Measurements from ENCODE around the gene LZIC. TPM values are rescaled to one million over a fixed set of nuclear protein-coding genes. Genes with fewer than 3 reads are reported as not detected.

Gene LZIC
- total and polyA plus RNA-seq, 2 of the 13 experiments (the other 11 are each of a cell fraction or from before 2014, with no cell fraction given) = 25.2 to 71.8 TPM

DNA sequence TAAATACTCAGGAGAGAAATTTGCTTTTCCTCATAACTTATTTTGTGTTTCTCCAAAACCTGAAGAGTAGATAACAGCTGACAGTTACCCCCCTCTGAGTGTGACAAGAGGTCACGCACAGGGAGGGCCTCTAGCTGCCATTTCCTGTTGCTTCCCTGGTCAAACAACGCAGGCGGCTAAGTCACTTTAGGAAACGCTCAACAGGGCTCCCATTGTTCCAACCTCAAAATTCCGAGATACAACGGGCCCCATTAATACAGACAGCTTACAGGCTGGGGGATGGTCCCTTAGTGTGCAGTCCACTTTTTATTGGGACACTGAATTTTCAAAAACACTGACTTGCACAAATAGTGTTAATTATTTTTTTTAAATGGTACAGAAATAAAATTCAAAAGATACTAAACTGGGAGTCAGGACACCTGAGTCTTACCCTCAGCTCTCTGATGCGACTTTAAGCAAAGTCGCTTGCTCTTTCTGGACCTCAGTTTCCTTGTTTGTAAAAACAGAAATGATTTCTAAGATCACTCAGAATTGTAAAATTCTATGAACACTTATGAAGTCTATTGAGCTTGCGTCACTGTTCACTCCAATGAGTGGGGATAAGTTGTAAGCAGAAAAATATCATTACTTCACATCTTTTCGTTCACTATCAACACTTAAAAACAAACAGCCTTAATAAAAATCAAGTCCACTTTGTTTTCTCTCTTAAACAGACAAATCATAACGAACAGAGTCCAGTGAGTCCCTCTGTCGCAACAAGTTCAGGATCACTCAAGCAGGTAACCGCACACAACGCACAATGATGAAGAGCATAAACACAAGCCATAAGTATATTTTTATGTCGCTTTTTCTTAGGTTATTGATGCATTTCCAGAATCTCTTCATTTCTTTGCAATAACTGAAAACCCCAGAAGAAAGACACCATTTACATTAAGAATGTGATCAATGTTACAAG is 13.5 kb downstream of the LZIC start (continued):
- peak; percentile 73 for TF ChIP-seq RERE (CRISPR knock-in tag; IDR thresholded peaks at IDR 0.05; ENCODE audit: low read depth)
- 0 out of 2 replicates have a peak, but pooled peaks have one; percentile 6 for TF ChIP-seq MAFF (IDR thresholded peaks at IDR 0.05; ENCODE audit: low read depth, low read length)
- TF ChIP-seq ZSCAN5A (CRISPR knock-in tag; IDR thresholded peaks at IDR 0.05; ENCODE audit: borderline replicate concordance) = no peak
- no peak for TF ChIP-seq ZNF224 (CRISPR knock-in tag; IDR thresholded peaks at IDR 0.05)
- TF ChIP-seq BRCA1 (CRISPR knock-in tag; IDR thresholded peaks at IDR 0.05) = 0 out of 2 replicates have a peak, but pooled peaks have one; percentile 70
- peak; percentile 87; the same call in 1 of the 2 replicates for TF ChIP-seq MEIS1 (CRISPR knock-in tag; IDR thresholded peaks at IDR 0.05; ENCODE audit: borderline replicate concordance)
- peak; percentile 66 for TF ChIP-seq MED8 (CRISPR knock-in tag; IDR thresholded peaks at IDR 0.05; ENCODE audit: insufficient replicate concordance)
- TF ChIP-seq, protein P1, sequence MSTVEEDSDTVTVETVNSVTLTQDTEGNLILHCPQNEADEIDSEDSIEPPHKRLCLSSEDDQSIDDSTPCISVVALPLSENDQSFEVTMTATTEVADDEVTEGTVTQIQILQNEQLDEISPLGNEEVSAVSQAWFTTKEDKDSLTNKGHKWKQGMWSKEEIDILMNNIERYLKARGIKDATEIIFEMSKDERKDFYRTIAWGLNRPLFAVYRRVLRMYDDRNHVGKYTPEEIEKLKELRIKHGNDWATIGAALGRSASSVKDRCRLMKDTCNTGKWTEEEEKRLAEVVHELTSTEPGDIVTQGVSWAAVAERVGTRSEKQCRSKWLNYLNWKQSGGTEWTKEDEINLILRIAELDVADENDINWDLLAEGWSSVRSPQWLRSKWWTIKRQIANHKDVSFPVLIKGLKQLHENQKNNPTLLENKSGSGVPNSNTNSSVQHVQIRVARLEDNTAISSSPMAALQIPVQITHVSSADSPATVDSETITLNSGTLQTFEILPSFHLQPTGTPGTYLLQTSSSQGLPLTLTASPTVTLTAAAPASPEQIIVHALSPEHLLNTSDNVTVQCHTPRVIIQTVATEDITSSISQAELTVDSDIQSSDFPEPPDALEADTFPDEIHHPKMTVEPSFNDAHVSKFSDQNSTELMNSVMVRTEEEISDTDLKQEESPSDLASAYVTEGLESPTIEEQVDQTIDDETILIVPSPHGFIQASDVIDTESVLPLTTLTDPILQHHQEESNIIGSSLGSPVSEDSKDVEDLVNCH (CRISPR knock-in tag; IDR thresholded peaks at IDR 0.05) = no peak
- TF ChIP-seq ZNF335 (CRISPR knock-in tag; IDR thresholded peaks at IDR 0.05) = no peak
- TF ChIP-seq, protein P2, sequence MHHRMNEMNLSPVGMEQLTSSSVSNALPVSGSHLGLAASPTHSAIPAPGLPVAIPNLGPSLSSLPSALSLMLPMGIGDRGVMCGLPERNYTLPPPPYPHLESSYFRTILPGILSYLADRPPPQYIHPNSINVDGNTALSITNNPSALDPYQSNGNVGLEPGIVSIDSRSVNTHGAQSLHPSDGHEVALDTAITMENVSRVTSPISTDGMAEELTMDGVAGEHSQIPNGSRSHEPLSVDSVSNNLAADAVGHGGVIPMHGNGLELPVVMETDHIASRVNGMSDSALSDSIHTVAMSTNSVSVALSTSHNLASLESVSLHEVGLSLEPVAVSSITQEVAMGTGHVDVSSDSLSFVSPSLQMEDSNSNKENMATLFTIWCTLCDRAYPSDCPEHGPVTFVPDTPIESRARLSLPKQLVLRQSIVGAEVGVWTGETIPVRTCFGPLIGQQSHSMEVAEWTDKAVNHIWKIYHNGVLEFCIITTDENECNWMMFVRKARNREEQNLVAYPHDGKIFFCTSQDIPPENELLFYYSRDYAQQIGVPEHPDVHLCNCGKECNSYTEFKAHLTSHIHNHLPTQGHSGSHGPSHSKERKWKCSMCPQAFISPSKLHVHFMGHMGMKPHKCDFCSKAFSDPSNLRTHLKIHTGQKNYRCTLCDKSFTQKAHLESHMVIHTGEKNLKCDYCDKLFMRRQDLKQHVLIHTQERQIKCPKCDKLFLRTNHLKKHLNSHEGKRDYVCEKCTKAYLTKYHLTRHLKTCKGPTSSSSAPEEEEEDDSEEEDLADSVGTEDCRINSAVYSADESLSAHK (CRISPR knock-in tag; IDR thresholded peaks at IDR 0.05; ENCODE audit: borderline replicate concordance) = no peak
- TF ChIP-seq FOXO4 (CRISPR knock-in tag; conservative IDR thresholded peaks at IDR 0.05) = 0 out of 2 replicates have a peak, but pooled peaks have one; percentile 92
- TF ChIP-seq EEA1 (CRISPR knock-in tag; IDR thresholded peaks at IDR 0.05; ENCODE audit: borderline replicate concordance) = no peak
- no peak for TF ChIP-seq PCBP2 (optimal IDR thresholded peaks at IDR 0.05; ENCODE audit: low read depth, low read length, poor library complexity, severe bottlenecking)
